Measurements from ENCODE around the gene C3orf52. TPM values are rescaled to one million over a fixed set of nuclear protein-coding genes. Genes with fewer than 3 reads are reported as not detected.

C3orf52 gene
- total and polyA plus RNA-seq, 7 experiments from 2014 or later: 1.2 to 12.3 (median 1.9) TPM

GRCh38 chr3:112084980-112085705 is 1.0 kb upstream of the C3orf52 start:
- peaks cover 24 to 55% (median 37%) of the 10 kb centered on the region in 7 donors for H3K4me1 Mint-ChIP-seq
- no peak for DNase-seq
- no peaks in the 10 kb centered on the region for H3K9me3 Mint-ChIP-seq

GRCh38 chr3:112085735-112086075 is 484 bp upstream of the C3orf52 start:
- ChIA-PET POLR2A (interaction anchor here (0.6 to 1.5 kb wide), 2 partner anchors 14 to 769 kb away, joined by 3 to 5 read pairs; no protein-coding TSS in a partner anchor), CTCF (no interaction called here)
- Histone ChIP-seq H3K4me3 (ENCODE audit: low read length) (peak overlapping the region; percentile 64), H3K4me1 (ENCODE audit: control insufficient read depth in 2 of 2, insufficient read depth in 2 of 2, low read length in 2 of 2) (peaks cover 8 to 10% of the 10 kb centered on the region in 2 donors), H3K27ac (ENCODE audit: low read depth, low read length) (peak overlapping the region; percentile 50), H3K36me3 (ENCODE audit: control insufficient read depth in 2 of 3, insufficient read depth in 3 of 3, low read length in 3 of 3) (peaks cover 0 to 4% (median 0%) of the 10 kb centered on the region in 3 experiments), H3K9me3 (ENCODE audit: control insufficient read depth in 2 of 3, low read length in 3 of 3) (no peaks in the 10 kb centered on the region), H3K27me3 (ENCODE audit: control insufficient read depth in 2 of 2, insufficient read depth in 2 of 2, low read length in 2 of 2) (no peaks in the 10 kb centered on the region)
- intact Hi-C loops (cut with micrococcal nuclease): loop anchor here (1.0 to 10.0 kb wide), 7 partner anchors 13 to 1011 kb away; partner anchors contain the start of genes ABHD10 (in 1 of the 2) and NECTIN3 (in 1 of the 2)
- peaks cover 27 to 60% (median 42%) of the 10 kb centered on the region in 7 donors for H3K4me1 Mint-ChIP-seq
- H3K4me3 Mint-ChIP-seq: peak overlapping the region; percentile 81 to 91 (median 86)
- DNase-seq: no peak
- ATAC-seq: no peak
- H3K36me3 Mint-ChIP-seq: peaks cover 0 to 6% (median 0%) of the 10 kb centered on the region in 5 donors
- H3K27ac Mint-ChIP-seq: peak overlapping the region; percentile 13 to 89 (median 77)
- H3K27me3 Mint-ChIP-seq: peaks cover 0 to 17% (median 3%) of the 10 kb centered on the region in 5 donors
- H3K9me3 Mint-ChIP-seq: no peaks in the 10 kb centered on the region

More at GRCh38 chr3:112084980-112085705, 1.0 kb upstream of the C3orf52 start:
- Histone ChIP-seq H3K27me3 (ENCODE audit: control insufficient read depth in 2 of 2, insufficient read depth in 2 of 2, low read length in 2 of 2) (no peaks in the 10 kb centered on the region), H3K4me3 (ENCODE audit: low read length) (no peak overlapping the region), H3K27ac (ENCODE audit: low read depth, low read length) (no peak overlapping the region), H3K4me1 (ENCODE audit: control insufficient read depth in 2 of 2, insufficient read depth in 2 of 2, low read length in 2 of 2) (peaks cover 8 to 10% of the 10 kb centered on the region in 2 donors), H3K36me3 (ENCODE audit: control insufficient read depth in 2 of 3, insufficient read depth in 3 of 3, low read length in 3 of 3) (peaks cover 0 to 4% (median 0%) of the 10 kb centered on the region in 3 experiments), H3K9me3 (ENCODE audit: control insufficient read depth in 2 of 3, low read length in 3 of 3) (no peaks in the 10 kb centered on the region)
- H3K4me3 Mint-ChIP-seq: peak overlapping the region; percentile 81 to 91 (median 86)
- peaks cover 0 to 17% (median 3%) of the 10 kb centered on the region in 5 donors for H3K27me3 Mint-ChIP-seq
- POLR2A ChIA-PET: interaction anchor here (0.6 kb wide), 1 partner anchor 769 kb away, joined by 3 read pairs; no protein-coding TSS in a partner anchor
- peaks cover 0 to 6% (median 0%) of the 10 kb centered on the region in 5 donors for H3K36me3 Mint-ChIP-seq
- peak overlapping the region in 7 of 9 donors; percentile 13 to 82 (median 40) for H3K27ac Mint-ChIP-seq
- intact Hi-C loops (cut with micrococcal nuclease): loop anchor here in 1 of 2 donors (5.0 to 10.0 kb wide), 2 partner anchors 43 to 1010 kb away; partner anchors contain the start of gene NECTIN3
- CTCF ChIA-PET: interaction anchor here (0.6 kb wide), 1 partner anchor 71 kb away, joined by 3 read pairs; no protein-coding TSS in a partner anchor
- ATAC-seq: no peak

- Histone ChIP-seq H3K9me3 (ENCODE audit: control insufficient read depth in 2 of 3, low read length in 3 of 3) (no peaks in the 10 kb centered on the region), H3K27ac (ENCODE audit: low read depth, low read length) (peak overlapping the region; percentile 50), H3K4me3 (ENCODE audit: low read length) (peak overlapping the region; percentile 64), H3K27me3 (ENCODE audit: control insufficient read depth in 2 of 2, insufficient read depth in 2 of 2, low read length in 2 of 2) (no peaks in the 10 kb centered on the region), H3K4me1 (ENCODE audit: control insufficient read depth in 2 of 2, insufficient read depth in 2 of 2, low read length in 2 of 2) (peaks cover 8 to 10% of the 10 kb centered on the region in 2 donors), H3K36me3 (ENCODE audit: control insufficient read depth in 2 of 3, insufficient read depth in 3 of 3, low read length in 3 of 3) (peaks cover 0 to 4% (median 0%) of the 10 kb centered on the region in 3 experiments)
- ChIA-PET CTCF (no interaction called here), POLR2A (interaction anchor here (1.5 kb wide), 1 partner anchor 15 kb away, joined by 5 read pairs; no protein-coding TSS in a partner anchor)
- Mint-ChIP-seq H3K27me3 (peaks cover 0 to 19% (median 3%) of the 10 kb centered on the region in 5 donors), H3K9me3 (no peaks in the 10 kb centered on the region), H3K27ac (peak overlapping the region in 8 of 9 donors; percentile 21 to 89 (median 70)), H3K4me3 (peak overlapping the region; percentile 81 to 91 (median 86)), H3K36me3 (peaks cover 0 to 3% (median 0%) of the 10 kb centered on the region in 5 donors), H3K4me1 (peaks cover 32 to 68% (median 48%) of the 10 kb centered on the region in 7 donors)
- ATAC-seq (no peak), DNase-seq (peak in 1 of 9 donors; percentile 2)
- intact Hi-C loops (cut with micrococcal nuclease): loop anchor here (1.0 to 10.0 kb wide), 7 partner anchors 15 to 1012 kb away; partner anchors contain the start of genes ABHD10 (in 1 of the 2) and NECTIN3 (in 1 of the 2)
These were observed 811 bp downstream of the C3orf52 start for GRCh38 chr3:112086875-112087524.

GRCh38 chr3:112087746-112088145 is 1.6 kb downstream of the C3orf52 start:
- ChIA-PET POLR2A (interaction anchor here (1.8 kb wide), 1 partner anchor 15 kb away, joined by 6 read pairs; no protein-coding TSS in a partner anchor), CTCF (interaction anchor here (0.6 kb wide), 1 partner anchor 208 kb away, joined by 3 read pairs; no protein-coding TSS in a partner anchor)
- peak overlapping the region in 2 of 9 donors; percentile 68 to 89 for H3K27ac Mint-ChIP-seq
- H3K4me3 Mint-ChIP-seq: peak overlapping the region; percentile 20 to 91 (median 86)
- H3K36me3 Mint-ChIP-seq: peaks cover 0 to 6% (median 0%) of the 10 kb centered on the region in 5 donors
- no peak overlapping the region for H3K27ac ChIP-seq (ENCODE audit: low read depth, low read length)
- intact Hi-C loops (cut with micrococcal nuclease): loop anchor here in 1 of 2 donors (2.0 to 10.0 kb wide), 3 partner anchors 15 to 1013 kb away; partner anchors contain the start of gene NECTIN3
- H3K27me3 Mint-ChIP-seq: peaks cover 0 to 19% (median 3%) of the 10 kb centered on the region in 5 donors
- no peaks in the 10 kb centered on the region for H3K27me3 ChIP-seq (ENCODE audit: control insufficient read depth in 2 of 2, insufficient read depth in 2 of 2, low read length in 2 of 2)
- H3K9me3 Mint-ChIP-seq: no peaks in the 10 kb centered on the region
- peaks cover 0 to 4% (median 0%) of the 10 kb centered on the region in 3 experiments for H3K36me3 ChIP-seq (ENCODE audit: control insufficient read depth in 2 of 3, insufficient read depth in 3 of 3, low read length in 3 of 3)
- H3K9me3 ChIP-seq (ENCODE audit: control insufficient read depth in 2 of 3, low read length in 3 of 3): no peaks in the 10 kb centered on the region
- ATAC-seq (no peak), DNase-seq (no peak)
- H3K4me1 Mint-ChIP-seq: peaks cover 37 to 75% (median 55%) of the 10 kb centered on the region in 7 donors
- H3K4me3 ChIP-seq (ENCODE audit: low read length): no peak overlapping the region
- H3K4me1 ChIP-seq (ENCODE audit: control insufficient read depth in 2 of 2, insufficient read depth in 2 of 2, low read length in 2 of 2): peaks cover 8 to 12% of the 10 kb centered on the region in 2 donors

GRCh38 chr3:112088944-112089343 is 2.8 kb downstream of the C3orf52 start:
- Mint-ChIP-seq H3K27ac (no peak overlapping the region), H3K4me3 (no peak overlapping the region), H3K9me3 (no peaks in the 10 kb centered on the region), H3K36me3 (peaks cover 0 to 11% (median 0%) of the 10 kb centered on the region in 5 donors), H3K27me3 (peaks cover 0 to 19% (median 3%) of the 10 kb centered on the region in 5 donors), H3K4me1 (peaks cover 45 to 82% (median 60%) of the 10 kb centered on the region in 7 donors)
- Histone ChIP-seq H3K4me3 (ENCODE audit: low read length) (no peak overlapping the region), H3K4me1 (ENCODE audit: control insufficient read depth in 2 of 2, insufficient read depth in 2 of 2, low read length in 2 of 2) (peaks cover 8 to 18% of the 10 kb centered on the region in 2 donors), H3K36me3 (ENCODE audit: control insufficient read depth in 2 of 3, insufficient read depth in 3 of 3, low read length in 3 of 3) (peaks cover 0 to 4% (median 0%) of the 10 kb centered on the region in 3 experiments), H3K27ac (ENCODE audit: low read depth, low read length) (no peak overlapping the region), H3K27me3 (ENCODE audit: control insufficient read depth in 2 of 2, insufficient read depth in 2 of 2, low read length in 2 of 2) (no peaks in the 10 kb centered on the region), H3K9me3 (ENCODE audit: control insufficient read depth in 2 of 3, low read length in 3 of 3) (no peaks in the 10 kb centered on the region)
- ChIA-PET POLR2A (interaction anchor here (0.6 to 1.8 kb wide), 2 partner anchors 16 to 169 kb away, joined by 3 to 6 read pairs; no protein-coding TSS in a partner anchor), CTCF (no interaction called here)
- DNase-seq (no peak), ATAC-seq (no peak)
- intact Hi-C loops (cut with micrococcal nuclease): loop anchor here in 1 of 2 donors (2.0 to 10.0 kb wide), 3 partner anchors 14 to 1014 kb away; partner anchors contain the start of gene NECTIN3

Data from naive thymus-derived CD4-positive, alpha-beta T cell (primary cell).